Epithelial cell of umbilical artery (primary cell): ENCODE measurements around the gene OR9A4. TPM values are rescaled to one million over a fixed set of nuclear protein-coding genes. Genes with fewer than 3 reads are reported as not detected.

Experiments used
- total RNA-seq: library from RNA; depleted of rRNA; stranded (reverse); fragments of >200 nt; gene quantifications from 2 replicates; pipeline ENCODE4 v1.2.3, GENCODE V29; 2014

The OR9A4 gene, protein sequence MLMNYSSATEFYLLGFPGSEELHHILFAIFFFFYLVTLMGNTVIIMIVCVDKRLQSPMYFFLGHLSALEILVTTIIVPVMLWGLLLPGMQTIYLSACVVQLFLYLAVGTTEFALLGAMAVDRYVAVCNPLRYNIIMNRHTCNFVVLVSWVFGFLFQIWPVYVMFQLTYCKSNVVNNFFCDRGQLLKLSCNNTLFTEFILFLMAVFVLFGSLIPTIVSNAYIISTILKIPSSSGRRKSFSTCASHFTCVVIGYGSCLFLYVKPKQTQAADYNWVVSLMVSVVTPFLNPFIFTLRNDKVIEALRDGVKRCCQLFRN
- not detected in 2 replicates for total RNA-seq

GRCh38 chr7:141916099-141916498 lies at the start of gene OR9A4:
OR9A4 (plus strand) TSS chr7:141916399; CDS start chr7:141918876, 2,477 bp downstream.

DNA sequence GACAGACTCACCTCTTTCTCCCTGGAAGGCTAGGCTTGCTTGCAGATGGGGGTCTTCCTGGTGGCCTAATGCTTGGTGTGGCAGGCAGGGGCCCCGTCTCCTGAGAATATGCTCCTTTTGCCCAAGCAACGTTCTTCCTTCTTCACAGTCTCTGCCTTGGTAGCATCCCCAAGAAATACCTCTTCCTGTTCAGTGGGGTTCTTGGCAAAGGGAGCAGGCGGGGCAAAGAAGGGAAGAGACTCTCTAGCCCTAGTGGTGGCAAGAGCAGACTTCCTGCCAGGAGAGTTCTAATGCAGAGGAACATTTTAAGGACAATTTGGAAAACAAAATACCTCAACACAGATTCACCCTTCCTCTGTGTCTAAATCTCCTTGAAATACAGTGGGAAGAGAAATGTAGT lies 30.6 kb downstream of the OR9A4 start, which contains the start of gene CLEC5A:
TSS of gene CLEC5A (minus strand) at position 179 of the 400 bp plus-strand sequence. CDS start 682 bp downstream, outside the sequence.

Other genes starting within 250 kb of the OR9A4 start
- gene DENND11, start 214.2 kb upstream of the OR9A4 start, total RNA-seq = 55.6 and 155 TPM in 2 replicates
- not detected in 2 replicates for gene WEE2, start 208.0 kb upstream of the OR9A4 start, total RNA-seq
- gene SSBP1, start 178.0 kb upstream of the OR9A4 start, total RNA-seq = 207 and 289 TPM in 2 replicates
- gene TAS2R3, start 152.3 kb upstream of the OR9A4 start, total RNA-seq = 0.32 and 0.76 TPM in 2 replicates
- 0.32 and 1.1 TPM in 2 replicates for gene TAS2R4, start 139.7 kb upstream of the OR9A4 start, total RNA-seq
- gene TAS2R5, start 126.2 kb upstream of the OR9A4 start, total RNA-seq = 0.32 and 2.3 TPM in 2 replicates
- not detected in 2 replicates for gene PRSS37, start 74.9 kb upstream of the OR9A4 start, total RNA-seq
- gene CLEC5A, start 30.6 kb downstream of the OR9A4 start, total RNA-seq = not detected in 2 replicates
- gene TAS2R38, start 57.4 kb downstream of the OR9A4 start, total RNA-seq = not detected in 2 replicates
- gene MGAM, start 79.5 kb downstream of the OR9A4 start, total RNA-seq = not detected in 2 replicates
- gene MGAM2, start 195.3 kb downstream of the OR9A4 start, total RNA-seq = not detected in 2 replicates